Measurements from ENCODE around the gene RBM23.
A peak's percentile ranks its signal among the peaks of the same experiment; 100 is the strongest.
"Not testable (repeated sequence)": the region's sequence is repeated elsewhere in the genome, so short reads cannot be mapped to it uniquely, and the experiment has no call there.

The RBM23 gene

DNA sequence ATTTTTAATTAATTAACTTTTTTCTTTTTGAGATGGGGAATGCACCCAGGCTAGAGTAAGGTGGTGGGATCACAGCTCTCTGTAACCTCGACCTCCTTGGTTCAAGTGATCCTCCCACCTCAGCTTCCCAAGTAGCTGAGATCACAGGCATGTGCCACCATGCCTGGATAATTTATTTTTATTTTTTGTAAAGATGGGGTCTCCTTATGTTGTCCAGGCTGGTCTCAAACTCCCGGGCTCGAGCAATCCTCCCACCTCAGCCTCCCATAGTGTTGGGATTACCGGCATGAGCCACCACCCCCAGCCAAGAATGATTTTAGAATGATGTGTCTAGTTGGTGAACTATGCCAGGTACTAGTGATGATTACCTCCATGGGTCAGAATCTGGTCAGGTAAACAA, 54.0 kb downstream of the RBM23 start:
- DNase-seq (ENCODE audit: low spot score), result no peak

- no peak for DNase-seq (ENCODE audit: low spot score)
Measured at GRCh38 chr14:22861651-22862050, 57.3 kb downstream of the RBM23 start.

DNA sequence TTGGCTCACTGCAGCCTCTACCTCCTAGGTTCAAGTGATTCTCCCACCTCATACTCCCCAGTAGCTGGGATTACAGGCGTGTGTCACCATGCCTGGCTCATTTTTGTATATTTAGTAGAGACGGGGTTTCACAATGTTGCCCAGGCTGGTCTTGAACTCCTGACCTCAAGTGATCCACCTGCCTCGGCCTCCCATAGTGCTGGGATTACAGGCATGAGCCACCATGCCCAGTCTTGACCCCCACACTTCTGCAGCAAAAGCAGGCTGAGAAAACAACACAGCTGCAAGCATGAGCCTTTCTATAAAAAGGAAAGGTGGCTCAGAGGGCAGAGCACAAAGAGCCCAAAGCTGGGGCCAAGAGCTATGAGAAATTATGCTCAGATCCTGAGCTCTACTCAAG, 58.6 kb downstream of the RBM23 start:
- DNase-seq (ENCODE audit: low spot score), result not testable (repeated sequence)

DNA sequence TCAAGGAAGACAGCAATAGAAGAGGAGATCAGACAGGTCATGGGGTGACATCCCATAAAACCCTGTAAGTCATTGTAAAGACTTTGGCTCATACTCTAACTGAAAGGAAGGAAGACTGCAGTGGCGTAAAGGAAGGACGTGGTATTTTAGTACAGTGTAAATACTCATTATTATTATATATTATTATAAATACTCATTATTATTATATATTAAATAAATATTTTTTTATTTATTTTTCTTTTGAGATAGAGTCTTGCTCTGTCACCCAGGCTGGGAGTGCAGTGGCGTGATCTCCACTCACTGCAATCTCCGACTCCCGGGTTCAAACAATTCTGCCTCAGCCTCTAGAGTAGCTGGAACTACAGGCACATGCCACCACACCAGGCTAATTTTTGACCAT, 62.5 kb downstream of the RBM23 start:
- no peak for DNase-seq (ENCODE audit: low spot score)

DNA sequence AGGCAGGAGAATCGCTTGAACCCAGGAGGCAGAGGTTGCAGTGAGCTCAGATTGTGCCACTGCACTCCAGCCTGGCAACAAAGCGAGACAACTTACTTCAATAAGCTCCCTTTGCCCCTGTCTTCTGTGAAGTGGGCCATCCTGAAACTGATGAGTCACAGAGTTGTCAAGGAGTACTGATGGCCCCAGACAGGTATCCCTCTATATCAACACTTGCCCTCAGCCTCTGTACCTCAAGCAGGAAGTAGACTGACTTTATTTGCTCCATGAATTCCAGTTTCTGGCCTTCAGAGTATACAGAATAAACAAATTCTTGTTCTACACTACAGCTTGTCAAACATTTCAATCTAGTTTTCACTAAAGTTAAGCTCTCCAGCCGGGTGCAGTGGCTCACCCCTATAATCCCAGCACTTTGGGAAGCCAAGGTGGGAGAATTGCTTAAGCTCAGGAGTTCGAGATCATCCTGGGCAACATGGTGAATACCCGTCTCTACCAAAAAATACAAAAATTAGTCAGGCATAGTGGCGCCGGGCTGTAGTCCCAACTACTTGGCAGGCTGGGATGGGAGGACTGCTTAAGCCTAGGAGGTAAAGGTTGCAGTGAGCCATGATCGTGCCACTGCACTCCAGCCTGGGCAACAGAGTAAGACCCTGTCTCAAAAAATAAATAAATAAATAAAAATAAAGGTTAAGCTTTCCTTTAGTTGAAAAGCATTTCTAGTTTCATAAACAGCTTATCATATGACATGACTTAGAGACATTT, 63.8 kb downstream of the RBM23 start:
- DNase-seq (ENCODE audit: low spot score), result no peak

GRCh38 chr14:22854296-22854695, 64.7 kb downstream of the RBM23 start:
- DNase-seq (ENCODE audit: low spot score), result not testable (repeated sequence)

- DNase-seq (ENCODE audit: low spot score), result peak; percentile 74
Measured at GRCh38 chr14:22852940-22853767, 65.8 kb downstream of the RBM23 start.

- DNase-seq (ENCODE audit: low spot score), result no peak
Measured at GRCh38 chr14:22852599-22852939, 66.4 kb downstream of the RBM23 start.

GRCh38 chr14:22852178-22852577, 66.8 kb downstream of the RBM23 start:
- not testable (repeated sequence) for DNase-seq (ENCODE audit: low spot score)

GRCh38 chr14:22850944-22851764, 67.8 kb downstream of the RBM23 start:
- DNase-seq (ENCODE audit: low spot score), result peak; percentile 87

DNA sequence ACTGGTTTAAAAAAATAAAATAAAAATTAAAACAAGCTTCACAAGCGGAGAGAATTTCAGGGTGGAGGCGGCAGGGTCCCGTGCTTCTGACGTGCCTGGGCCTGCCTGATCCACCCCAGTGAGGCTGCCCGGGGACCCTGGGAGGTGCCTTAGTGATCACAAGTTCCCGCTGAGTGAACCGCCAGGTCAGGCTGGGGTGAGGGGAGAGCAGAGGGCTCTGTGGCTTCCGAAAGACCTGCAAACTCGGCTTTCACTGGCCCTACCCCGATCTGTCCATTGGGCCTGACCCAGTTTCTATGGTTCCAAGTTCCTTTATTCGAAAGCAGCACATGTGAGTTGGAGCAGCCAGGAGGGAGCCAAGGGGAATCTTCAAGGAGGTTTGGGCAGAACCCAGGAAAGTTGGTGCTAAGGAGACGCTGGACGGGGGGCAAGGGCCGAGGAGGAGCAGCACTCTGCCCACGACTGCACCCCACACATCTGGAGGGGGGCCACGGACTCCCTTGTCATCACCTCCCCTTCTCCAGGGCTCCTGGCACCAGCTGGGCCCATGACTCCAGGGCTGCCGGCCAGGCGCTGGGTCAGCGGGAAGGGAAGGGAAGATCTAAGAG, 69.6 kb downstream of the RBM23 start:
- no peak for DNase-seq (ENCODE audit: low spot score)

DNA sequence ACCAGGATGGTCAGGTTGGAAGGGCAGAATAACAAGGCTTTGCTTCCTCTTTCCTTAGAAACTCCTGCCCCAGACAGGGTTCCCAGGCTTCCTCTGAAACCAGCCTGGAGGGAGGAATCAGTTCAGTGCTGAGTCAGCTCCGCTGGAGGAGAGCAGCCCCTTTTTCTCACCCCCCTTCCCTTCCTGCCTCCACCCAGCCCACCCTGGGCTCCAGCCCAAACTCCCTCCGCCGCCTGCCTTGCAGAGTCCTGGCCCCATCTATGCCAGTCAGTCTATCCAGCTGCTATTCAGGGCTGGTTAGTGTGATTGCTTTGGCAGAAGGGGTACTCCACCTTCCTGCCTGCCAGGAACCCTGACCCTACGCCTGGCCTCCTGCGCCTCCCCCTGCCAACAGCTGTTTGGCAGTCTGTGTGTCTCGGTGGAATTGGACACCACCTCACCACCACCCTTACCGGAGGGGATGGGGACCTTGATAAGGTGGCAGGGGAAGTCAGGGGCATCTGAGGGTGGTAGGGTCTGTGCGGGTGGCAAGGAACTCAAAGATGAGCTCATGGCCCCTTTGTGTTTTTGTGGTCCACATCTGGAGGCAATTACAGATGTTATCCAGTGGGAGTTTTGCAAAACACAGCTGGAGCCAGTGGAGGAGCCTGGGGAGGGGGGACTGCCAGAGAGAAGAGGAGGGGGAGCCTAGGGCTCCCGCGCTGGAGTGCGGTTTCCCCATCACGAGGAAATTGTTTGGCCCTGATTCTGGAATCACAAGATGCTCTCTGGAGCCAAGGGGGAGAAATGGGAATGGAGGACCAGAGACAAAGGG, 70.4 kb downstream of the RBM23 start:
- no peak for DNase-seq (ENCODE audit: low spot score)

GRCh38 chr14:22847661-22848341, 71.1 kb downstream of the RBM23 start:
- no peak for DNase-seq (ENCODE audit: low spot score)

- DNase-seq (ENCODE audit: low spot score), result no peak
Measured at GRCh38 chr14:22846811-22847307, 72.1 kb downstream of the RBM23 start.

- no peak for DNase-seq (ENCODE audit: low spot score)
Measured at GRCh38 chr14:22845821-22846625, 72.9 kb downstream of the RBM23 start.

DNA sequence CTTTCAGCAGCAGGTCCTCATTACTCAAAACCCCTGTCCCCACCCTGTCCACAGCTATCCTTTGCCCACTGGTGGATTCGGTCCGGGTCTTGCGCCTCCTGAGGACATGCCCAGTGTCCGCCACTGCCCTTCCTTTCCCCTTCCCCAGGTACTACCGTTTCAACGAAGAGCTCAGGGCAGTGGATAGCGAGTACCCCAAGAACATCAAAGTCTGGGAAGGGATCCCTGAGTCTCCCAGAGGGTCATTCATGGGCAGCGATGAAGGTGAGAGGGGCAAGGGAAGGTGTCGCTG, 73.9 kb downstream of the RBM23 start:
- no peak for DNase-seq (ENCODE audit: low spot score)

- no peak for DNase-seq (ENCODE audit: low spot score)
Measured at GRCh38 chr14:22844221-22845102, 74.5 kb downstream of the RBM23 start.

Measured in RKO (cell line).